ENCODE measurements around the gene CHD2. TPM values are rescaled to one million over a fixed set of nuclear protein-coding genes. Genes with fewer than 3 reads are reported as not detected.
A peak's percentile ranks its signal among the peaks of the same experiment; 100 is the strongest.
"Not testable (repeated sequence)": the region's sequence is repeated elsewhere in the genome, so short reads cannot be mapped to it uniquely, and the experiment has no call there.

CHD2 gene
- total RNA-seq, 1 donor = 76.7 TPM

DNA sequence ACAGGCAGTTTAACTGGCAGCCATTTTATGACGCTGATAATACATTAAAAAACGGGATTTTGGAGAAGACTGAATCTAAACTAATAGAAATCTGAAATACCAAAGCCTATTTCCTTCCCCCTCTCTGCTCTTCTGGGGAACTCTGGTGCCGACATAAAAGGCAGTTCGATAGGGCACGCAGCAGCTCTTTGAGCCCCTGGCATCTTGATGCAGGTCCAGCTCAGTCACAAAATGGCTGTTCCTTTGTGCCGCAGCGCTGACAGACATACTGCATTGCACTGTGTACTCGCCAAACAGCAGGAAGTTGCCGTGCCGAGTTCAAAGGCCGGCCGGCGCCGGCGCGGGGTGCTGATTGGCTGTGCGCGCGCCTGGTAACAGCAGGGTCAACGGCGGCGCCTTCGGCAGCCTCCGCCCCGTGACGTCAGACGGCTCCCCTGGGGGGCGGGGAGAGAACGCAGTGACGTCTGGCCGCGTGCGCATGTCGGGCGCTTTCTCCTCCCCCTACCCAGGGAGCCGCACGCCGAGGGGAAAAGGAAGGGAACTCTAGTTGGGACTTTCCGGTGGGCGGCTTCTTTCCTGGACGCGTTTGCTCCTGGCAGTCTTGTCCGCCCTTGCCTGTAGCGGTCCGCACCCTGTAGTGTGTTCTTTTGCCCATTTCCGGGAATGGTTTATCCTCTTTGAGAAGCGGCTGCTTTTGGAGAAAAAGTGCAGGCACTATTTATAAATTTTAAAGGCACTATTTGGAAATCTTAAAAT is 4.0 kb downstream of the CHD2 start:
- DNase-seq (ENCODE audit: low read depth in 2 of 3, low spot score in 2 of 3) = peak; percentile 97 to 98 (median 98)

DNA sequence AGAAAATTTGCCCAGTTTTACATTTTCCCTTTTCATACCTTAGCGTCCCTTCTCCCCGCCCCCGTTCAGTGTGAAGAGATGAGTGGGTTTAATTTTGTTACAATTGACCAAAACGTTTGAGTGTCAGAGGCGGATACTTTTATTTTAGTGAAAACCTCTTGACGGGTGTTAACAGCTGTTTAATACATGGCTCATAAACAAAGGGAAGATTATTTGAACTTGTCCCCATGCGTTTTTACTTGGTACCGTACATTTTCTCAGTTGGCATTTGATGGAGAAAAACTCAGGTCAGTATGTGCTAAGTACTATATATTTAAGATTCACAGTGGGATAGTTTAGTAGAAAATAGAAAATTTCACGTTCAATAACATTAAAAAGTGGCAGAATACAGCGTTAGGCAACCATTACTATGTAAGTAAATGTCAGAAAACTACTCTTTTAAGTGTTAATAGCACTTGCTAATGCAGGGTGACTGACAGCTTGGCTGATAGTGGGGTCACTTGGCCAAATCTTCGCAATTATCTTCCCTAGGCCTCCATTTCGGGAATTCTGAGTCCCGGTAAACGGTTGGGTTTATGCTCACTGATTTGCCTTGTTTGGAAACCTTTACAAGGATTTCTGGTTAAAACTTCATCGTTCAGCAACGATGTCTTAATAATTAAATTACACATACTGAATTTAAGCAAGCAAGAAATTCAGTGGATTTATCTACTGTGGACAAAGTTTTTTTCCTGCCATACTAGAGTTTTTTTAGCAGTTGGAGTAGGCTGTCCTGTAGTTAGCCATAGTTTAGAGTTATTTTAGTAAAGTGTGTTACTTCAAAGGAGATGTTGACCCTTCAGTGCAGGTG is 4.8 kb downstream of the CHD2 start:
- no peak for DNase-seq (ENCODE audit: low read depth in 2 of 3, low spot score in 2 of 3)

DNA sequence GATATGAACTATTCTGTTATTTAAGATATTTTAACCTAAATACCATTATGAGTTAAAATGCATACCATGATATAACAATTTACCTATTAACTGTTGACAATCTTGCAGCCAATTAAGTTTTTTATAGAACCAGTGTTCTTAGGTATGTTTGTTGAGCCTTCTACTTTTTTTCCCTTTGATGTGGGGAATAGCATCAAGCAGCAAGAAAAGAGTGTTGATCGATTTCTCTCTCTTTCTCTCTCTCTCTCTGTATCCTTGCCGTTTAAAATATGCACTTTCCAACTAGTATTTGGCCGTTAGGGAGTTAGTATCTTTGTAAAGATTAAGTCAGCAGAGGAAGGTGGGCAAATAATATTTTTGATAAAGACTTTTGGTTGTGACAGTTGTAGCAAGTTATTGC is 5.9 kb downstream of the CHD2 start:
- no peak for DNase-seq (ENCODE audit: low read depth in 2 of 3, low spot score in 2 of 3)

DNA sequence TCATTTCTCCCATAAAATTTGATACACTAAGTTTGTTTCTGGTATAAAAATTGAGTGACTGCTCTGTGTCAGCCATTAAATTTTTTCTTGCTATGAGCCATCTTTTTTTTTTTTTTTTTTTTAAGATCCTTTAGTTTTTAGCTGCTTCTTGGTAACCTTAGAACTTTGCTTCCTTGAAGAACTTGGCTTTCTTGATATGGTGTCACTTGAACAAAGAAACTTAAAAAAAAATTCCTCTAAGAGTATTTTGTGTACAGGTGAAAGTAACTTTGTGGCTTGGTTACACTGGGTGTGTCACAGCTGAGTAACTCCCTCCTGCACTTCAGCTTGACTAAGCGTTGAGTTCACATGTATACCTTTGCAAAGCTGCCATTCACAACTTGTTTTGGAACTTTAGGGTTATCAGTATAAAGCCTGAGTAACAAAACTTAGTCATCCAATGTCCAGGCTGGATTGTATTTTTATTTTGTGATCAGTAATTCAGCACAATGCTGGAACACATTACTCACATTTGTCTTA is 6.5 kb downstream of the CHD2 start:
- DNase-seq (ENCODE audit: low read depth in 2 of 3, low spot score in 2 of 3) = no peak

DNA sequence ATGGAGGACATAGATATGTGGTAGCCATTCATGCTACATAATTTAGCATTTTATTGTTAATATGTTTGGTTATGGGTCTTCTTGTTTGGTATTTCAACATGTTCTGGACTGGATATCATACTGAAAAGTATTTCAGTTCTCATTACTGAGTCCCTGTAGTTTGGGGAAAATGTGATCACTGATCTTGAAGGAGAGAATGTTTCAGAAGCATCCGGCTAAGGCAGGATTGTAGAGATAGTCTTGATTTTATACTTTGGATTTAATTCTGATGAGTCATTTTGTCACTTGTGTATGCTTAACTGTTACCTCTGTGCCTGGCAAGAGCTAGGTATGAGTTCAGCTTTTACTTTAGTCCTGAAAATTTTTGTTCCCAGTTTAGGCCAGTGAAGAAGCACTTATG is 7.1 kb downstream of the CHD2 start:
- no peak for DNase-seq (ENCODE audit: low read depth in 2 of 3, low spot score in 2 of 3)

DNA sequence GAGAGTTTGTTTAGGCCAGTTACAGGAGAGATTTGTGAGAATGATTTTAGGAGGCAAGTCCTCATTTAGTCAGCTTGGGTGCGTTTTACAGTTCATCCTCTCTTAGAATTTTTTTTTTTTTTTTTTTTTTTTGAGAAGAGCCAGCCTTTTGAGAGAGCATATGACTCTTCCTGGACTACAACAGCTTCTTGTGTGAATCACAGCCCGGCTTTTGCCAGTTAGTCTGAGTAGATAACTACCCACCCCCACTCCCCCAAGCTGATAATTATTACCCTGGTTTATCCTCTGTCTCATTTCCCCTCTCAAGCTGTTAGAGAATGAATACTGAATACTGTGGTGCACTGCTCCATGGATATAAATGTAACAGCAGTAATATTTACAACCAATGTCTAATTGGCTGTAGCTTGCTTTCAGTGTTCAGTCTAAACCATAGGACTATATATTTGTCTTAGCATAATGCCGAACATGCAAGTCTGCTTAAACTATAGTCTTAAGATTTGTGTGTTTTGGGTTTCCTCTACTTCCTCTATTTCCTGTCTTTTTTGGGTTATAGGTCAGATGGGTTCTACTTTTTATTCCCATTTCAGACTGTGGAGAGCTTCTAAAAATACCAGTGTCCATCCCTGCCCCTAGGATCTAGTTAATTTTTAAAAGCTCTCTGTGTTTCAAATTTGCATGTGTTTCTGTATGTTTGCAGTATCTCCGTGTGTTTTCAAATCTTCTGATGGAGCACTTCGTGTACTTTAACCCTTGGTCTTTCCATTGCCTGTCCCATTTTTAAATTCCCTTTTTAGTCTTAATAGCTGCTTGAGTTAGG is 8.0 kb downstream of the CHD2 start:
- DNase-seq (ENCODE audit: low read depth in 2 of 3, low spot score in 2 of 3) = peak in 1 of 3 donors; percentile 54

DNA sequence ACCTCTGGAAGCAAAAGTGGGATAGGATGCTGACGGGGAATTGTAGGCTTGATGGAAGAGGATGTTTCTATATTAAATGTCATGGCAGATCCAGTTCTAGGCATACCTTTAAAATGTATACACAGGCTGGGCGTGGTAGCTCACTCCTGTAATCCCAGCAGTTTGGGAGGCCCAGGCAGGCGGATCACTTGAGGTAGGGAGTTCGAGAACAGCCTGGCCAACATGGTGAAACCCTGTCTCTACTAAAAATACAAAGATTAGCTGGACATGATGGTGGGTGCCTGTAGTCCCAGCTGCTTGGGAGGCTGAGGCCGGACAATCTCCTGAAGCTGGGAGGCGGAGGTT is 8.6 kb downstream of the CHD2 start:
- DNase-seq (ENCODE audit: low read depth in 2 of 3, low spot score in 2 of 3) = no peak

DNA sequence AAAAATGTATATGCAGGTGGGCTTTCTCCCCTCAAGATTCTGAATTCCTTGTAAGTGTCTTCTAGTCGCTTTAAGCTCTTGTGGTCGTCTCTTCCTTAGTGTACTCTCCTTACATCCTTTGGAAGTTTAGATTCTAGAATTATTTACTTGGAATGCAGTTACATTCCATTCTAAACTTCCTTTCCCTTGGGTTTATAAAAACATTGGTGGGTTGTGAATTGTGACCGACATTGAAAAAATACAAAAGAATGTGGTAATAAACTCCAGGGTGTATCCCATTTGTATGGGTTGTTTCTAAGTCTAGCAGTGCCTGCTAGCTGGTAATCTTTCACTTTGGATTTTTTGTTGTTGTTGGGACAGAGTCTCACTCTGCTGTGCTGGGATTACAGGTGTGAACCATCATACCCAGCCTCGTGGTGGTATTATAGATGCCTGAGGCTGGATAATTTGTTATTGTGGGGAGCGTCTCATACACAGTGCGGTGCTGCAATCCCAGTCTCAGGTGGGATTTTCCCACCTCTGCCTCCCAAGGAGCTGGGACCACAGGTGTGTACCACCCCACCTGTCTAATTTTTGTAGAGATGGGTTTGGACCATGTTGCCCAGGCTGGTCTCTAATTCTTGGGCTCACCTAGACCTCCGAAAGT is 9.1 kb downstream of the CHD2 start:
- DNase-seq (ENCODE audit: low read depth in 2 of 3, low spot score in 2 of 3) = no peak

DNA sequence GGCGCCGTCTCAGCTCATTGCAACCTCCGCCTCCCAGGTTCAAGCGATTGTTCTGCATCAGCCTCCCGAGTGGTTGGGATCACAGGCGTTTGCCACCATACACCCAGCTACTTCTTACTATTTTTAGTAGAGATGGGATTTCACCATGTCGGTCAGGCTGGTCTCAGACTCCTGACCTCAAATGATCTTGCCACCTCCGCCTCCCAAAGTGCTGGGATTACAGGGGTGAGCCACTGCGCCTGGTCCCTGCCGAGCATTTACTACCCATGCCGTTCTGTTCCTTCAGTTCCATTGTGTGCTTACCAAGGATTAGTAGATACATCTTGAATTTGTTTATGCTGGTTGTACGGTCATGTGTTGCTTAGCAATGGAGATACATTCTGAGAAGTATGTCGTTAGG is 10.3 kb downstream of the CHD2 start:
- no peak for DNase-seq (ENCODE audit: low read depth in 2 of 3, low spot score in 2 of 3)

DNA sequence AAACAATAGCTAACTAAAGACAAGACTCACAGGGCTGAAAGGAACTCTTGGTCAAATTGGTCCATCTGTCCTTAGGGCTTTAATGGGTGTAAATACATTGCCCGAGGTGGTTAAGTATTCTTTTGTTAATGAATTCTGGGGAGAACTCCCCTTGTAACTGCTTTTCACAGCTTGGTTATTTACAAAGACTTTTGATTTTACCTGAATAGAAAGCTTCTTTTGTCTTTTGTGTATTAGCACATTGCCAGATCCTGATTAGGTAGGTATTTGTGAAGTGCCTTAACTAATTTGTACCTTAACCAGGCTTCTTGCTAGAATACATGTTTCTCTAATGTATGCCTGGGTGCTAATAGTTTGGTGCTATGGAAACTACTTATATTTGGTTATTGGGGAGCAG is 14.0 kb downstream of the CHD2 start:
- no peak for DNase-seq (ENCODE audit: low read depth in 2 of 3, low spot score in 2 of 3)

DNA sequence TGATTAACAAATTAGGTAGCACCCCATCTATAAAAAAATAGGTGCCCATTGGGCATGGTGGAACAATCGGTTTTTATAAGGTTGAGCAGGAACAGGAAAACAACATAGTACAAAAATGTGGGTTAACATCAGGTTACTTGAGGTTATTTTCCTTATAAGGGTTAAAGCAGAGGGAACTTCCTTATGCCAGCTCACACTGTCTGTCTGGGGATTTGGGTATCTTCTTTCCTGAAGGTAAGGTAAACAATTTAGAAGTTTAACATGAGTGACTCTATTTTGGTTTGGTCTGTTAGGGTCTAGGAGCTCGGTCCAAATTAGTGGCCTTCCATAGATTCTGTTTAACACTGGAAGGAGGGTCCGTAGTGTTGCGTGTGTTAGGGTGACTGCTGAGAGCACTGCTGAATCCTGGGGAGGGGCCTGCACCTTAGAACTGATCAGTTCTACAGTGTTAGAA is 14.7 kb downstream of the CHD2 start:
- peak in 1 of 3 donors; percentile 44 for DNase-seq (ENCODE audit: low read depth in 2 of 3, low spot score in 2 of 3)

DNA sequence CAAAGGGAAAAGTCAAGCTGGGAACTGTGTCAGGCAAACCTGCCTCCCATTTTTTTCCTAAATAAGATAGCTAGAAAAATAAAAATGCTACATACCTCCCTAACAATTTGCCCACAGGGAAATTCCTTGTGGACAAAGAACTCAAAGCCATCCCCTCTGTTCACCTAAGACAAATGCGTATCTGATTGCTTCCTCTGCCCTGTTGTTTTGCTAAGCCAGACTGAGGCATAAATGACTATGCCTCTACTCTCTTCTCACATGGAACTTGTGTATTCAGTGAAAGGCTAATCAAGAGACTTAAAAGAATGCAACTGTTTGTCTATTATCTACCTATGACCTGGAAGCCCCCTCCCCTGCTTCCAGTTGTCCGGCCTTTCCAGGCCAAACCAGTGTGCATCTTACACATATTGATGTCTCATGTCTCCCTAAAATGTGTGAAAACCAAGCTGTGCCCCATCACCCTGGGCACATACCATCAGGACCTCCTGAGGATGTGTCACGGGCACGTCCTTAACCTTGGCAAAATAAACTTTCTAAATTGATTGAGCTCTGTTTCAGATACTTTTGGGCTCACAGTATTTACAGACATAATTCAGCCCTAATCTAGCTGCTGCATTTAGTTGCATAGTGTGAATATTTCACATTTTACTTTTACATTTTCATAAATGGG is 15.8 kb downstream of the CHD2 start:
- no peak for DNase-seq (ENCODE audit: low read depth in 2 of 3, low spot score in 2 of 3)

DNA sequence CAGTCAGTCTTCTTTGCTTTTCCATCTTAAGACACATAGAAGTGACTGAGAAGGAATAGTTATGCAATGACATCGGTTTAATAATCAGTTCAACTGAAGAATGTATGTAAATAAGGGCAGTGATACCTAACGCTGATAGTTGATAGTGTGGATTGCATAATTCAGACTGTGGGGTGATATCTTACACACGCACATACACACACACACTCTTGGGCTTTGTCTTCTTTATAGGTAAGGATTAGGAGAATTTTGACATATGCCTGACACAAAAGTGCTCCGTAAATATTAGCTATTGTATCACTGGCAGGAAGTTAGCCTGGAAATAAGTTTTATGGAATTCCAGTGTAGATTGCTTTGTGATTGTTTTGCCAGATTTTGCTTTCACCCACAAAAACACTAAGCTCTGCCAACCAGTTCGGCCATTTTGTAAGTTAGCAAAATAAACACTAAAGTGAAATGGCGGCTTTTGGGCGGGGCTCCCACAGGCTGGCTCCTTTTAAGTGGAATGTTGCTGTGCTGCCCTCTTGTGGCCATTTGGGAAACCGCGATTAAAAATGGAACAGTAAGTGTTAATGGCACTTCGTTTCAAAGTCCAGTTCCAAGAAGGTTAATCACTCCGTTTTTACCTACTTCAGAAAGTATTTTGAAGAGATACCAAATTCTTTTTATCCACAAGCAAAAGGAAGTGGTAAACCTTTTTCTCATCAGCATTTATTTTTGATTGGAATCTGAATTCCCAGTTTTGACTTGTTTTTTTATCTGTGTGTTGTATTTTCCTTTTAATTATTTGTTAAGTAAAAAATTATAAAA is 17.7 kb downstream of the CHD2 start:
- peak; percentile 83 to 97 (median 91) for DNase-seq (ENCODE audit: low read depth in 2 of 3, low spot score in 2 of 3)

DNA sequence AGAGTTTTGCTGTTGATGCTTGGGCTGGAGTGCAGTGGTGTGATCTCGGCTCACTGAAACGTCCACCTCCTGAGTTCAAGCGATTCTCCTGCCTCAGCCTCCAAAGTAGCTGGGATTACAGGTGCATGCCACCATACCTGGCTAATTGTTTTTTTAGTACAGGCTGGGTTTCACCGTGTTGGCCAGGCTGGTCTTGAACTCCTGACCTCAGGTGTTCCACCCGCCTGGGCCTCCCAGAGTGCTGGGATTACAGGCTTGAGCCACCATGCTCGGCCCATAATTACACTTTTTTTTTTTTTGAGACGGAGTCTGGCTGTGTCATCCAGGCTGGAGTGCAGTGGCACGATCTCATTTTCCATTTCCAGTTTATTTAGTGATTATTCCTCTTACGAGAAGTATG is 18.8 kb downstream of the CHD2 start:
- not testable (repeated sequence) for DNase-seq (ENCODE audit: low read depth in 2 of 3, low spot score in 2 of 3)

DNA sequence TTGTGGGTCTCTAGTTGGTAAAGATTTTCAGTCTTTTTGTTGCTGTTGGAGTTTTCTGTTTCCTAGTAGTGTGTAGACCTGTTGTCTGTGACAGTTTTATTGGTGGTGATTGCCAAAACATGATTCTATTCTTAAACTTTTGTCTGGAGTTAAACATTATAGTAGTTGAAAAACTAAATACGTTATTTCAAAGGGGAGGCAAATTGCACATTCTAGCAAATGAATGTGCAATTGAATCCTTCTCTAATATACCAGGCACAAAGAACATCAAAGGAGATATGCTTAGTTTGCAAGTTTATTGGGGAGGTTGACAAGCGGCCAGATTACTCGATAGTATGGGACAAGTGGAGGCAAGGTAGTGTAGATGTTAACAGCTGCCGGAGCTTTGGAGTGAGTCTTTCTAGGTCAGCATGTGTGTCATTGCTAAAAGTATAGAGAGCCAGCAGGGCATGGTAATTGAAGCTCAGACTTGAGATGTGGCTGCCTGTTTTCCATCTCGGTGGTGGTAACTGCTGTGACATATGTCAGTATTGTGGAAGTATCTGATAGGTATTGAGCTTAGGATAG is 20.6 kb downstream of the CHD2 start:
- DNase-seq (ENCODE audit: low read depth in 2 of 3, low spot score in 2 of 3) = no peak

DNA sequence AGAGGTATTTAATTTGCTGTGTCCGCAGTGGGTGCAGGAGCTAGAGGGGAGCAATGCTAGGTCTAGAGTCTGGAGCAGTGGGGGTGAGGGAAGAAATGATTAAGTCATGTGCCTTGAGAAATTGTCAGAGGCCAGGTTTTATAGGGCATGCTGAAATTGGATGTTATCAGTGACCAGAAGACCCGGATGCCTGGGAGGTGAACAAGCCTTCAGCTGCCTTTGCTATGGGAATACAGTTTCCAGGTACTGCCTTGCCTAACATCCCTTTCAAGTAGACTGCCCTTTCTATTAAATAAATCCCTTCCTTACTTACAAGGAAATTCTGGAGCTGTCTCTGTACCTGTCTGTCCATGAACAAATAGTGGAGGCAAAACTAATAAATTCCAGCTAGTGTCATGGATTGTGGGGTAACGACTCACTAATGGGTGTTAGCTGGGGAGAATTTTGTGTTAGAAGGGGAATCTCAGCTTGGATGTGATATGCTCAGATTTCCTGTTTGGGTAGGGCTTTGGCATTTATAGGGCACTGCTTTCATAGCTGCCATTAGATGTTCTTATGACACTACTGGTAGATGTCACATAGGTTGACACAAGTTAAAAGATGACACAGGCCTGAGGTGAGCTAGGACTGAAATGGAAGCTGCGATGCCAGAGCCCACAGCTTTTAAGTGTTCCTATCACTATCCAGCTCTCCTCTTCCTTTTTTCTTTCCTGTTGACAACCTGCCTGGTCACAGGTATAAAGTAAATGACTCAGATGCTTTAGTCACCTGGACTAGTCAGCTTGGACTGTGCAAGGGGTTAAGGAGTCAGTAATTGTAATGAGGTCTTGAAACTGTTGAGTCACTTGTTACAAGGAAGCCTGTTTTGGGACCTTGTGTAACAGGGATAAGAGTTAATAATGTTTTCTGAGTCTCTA is 21.3 kb downstream of the CHD2 start:
- DNase-seq (ENCODE audit: low read depth in 2 of 3, low spot score in 2 of 3) = no peak

DNA sequence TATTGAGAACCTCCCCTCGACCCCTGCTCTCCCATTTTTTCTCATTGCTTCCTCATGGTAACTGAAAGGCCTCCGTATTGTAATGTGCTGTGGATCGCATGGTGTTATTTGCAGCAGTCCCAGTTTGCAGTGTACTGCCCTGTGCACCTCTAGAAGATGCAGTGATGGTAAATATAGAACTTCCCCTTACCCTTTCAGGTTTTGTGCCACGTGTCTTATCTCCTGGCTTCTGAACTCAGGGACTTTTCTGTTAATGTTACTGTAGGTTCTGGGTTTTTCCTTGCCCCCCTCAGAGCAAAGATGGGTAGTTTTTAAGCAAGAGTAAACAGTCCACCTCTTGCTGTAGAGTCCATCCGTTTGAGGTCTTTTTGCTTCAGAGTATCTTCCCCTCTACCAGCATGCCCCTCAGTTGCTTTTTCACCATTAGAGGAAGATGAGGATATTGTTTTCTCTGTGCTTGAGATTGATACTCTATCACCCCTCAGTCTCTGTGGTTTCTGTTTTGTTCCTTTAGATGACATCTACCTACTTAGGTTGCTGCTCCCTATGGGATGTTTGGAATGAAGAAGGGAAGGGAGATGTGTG is 22.4 kb downstream of the CHD2 start:
- DNase-seq (ENCODE audit: low read depth in 2 of 3, low spot score in 2 of 3) = no peak
